Ascending aorta (tissue), 2 donors: ENCODE measurements around the gene NKD1. TPM values are rescaled to one million over a fixed set of nuclear protein-coding genes. Genes with fewer than 3 reads are reported as not detected.

Source experiments
- DNase-seq, 2 donors: peaks; one replicate each; pipeline ENCODE4 v3.0.0-alpha.2; 2019; ENCODE audit warnings: low spot score in 2 of 2
- H3K27ac ChIP-seq, 2 donors: fragments of 200-600 bp; sonication (generic); one replicate each; pipeline ENCODE4 v1.5.1; 2016 to 2017; ENCODE audit warnings: mild to moderate bottlenecking in 1 of 2
- H3K27me3 ChIP-seq: fragments of 200-600 bp; sonication (generic); one replicate; pipeline ENCODE4 v1.5.1; 2017
- H3K36me3 ChIP-seq, 2 donors: fragments of 200-600 bp; sonication (generic); one replicate each; pipeline ENCODE4 v1.5.1; 2016
- H3K4me1 ChIP-seq, 2 donors: fragments of 200-600 bp; sonication (generic); one replicate each; pipeline ENCODE4 v1.5.1; 2016 to 2017; ENCODE audit warnings: mild to moderate bottlenecking in 1 of 2
- H3K4me3 ChIP-seq, 2 donors: fragments of 200-600 bp; sonication (generic); one replicate each; pipeline ENCODE4 v1.5.1; 2016 to 2017; ENCODE audit warnings: mild to moderate bottlenecking in 1 of 2
- H3K9me3 ChIP-seq, 2 donors: fragments of 200-600 bp; sonication (generic); one replicate each; pipeline ENCODE4 v1.5.1; 2016
- CTCF ChIP-seq, 3 experiments: fragments of 200-600 bp in 2 of 3; fragments of 450-650 bp in 1 of 3; sonication (generic) in 2 of 3; IDR thresholded peaks; one replicate each; pipeline ENCODE4 v1.5.1; 2016 to 2019; ENCODE audit warnings: antibody characterized with exemption in 3 of 3, mild to moderate bottlenecking in 1 of 3, moderate library complexity in 1 of 3
- intact Hi-C: fragments of 100-400 bp; cut with DNase I; formaldehyde crosslinking; loops from one replicate; pipeline ENCODE4 v1.15.1; 2023
- total RNA-seq: library from RNA; depleted of rRNA; stranded (reverse); fragments of >200 nt; gene quantifications from one replicate; pipeline ENCODE4 v1.1.0, GENCODE V29; 2016

The NKD1 gene
- total RNA-seq, 1 donor from 2014 or later, result 33.2 TPM

GRCh38 chr16:50585331-50585776 is 37.2 kb downstream of the NKD1 start:
- H3K27me3 ChIP-seq, result no peaks in the 10 kb centered on the region
- no peaks in the 10 kb centered on the region for H3K36me3 ChIP-seq
- H3K27ac ChIP-seq, result peak overlapping the region; percentile 84 to 86
- H3K9me3 ChIP-seq, result no peaks in the 10 kb centered on the region
- peak overlapping the region; percentile 0 to 28 for H3K4me3 ChIP-seq
- intact Hi-C loops, result loop anchor here (2.0 kb wide), 1 partner anchor 37 kb away; the partner anchor contains the start of gene NKD1
- peaks cover 24 to 53% of the 10 kb centered on the region in 2 donors for H3K4me1 ChIP-seq
- no peak for TF ChIP-seq CTCF (IDR thresholded peaks at IDR 0.05)
- peak in 1 of 2 donors; percentile 93 for DNase-seq

GRCh38 chr16:50587543-50587942 is 39.3 kb downstream of the NKD1 start:
- peaks cover 13 to 40% of the 10 kb centered on the region in 2 donors for H3K4me1 ChIP-seq
- no peak overlapping the region for H3K27ac ChIP-seq
- no peaks in the 10 kb centered on the region for H3K27me3 ChIP-seq
- DNase-seq, result no peak
- intact Hi-C loops, result no loop called here
- no peak overlapping the region for H3K4me3 ChIP-seq
- H3K9me3 ChIP-seq, result no peaks in the 10 kb centered on the region
- no peaks in the 10 kb centered on the region for H3K36me3 ChIP-seq
- no peak for TF ChIP-seq CTCF (IDR thresholded peaks at IDR 0.05)

GRCh38 chr16:50588276-50588675 is 40.1 kb downstream of the NKD1 start:
- peaks cover 13 to 40% of the 10 kb centered on the region in 2 donors for H3K4me1 ChIP-seq
- TF ChIP-seq CTCF (IDR thresholded peaks at IDR 0.05), result no peak
- no peaks in the 10 kb centered on the region for H3K27me3 ChIP-seq
- no peaks in the 10 kb centered on the region for H3K36me3 ChIP-seq
- no peak for DNase-seq
- no peak overlapping the region for H3K27ac ChIP-seq
- no peaks in the 10 kb centered on the region for H3K9me3 ChIP-seq
- no peak overlapping the region for H3K4me3 ChIP-seq
- intact Hi-C loops, result no loop called here

- Histone ChIP-seq H3K27ac (peak overlapping the region; percentile 62 to 66), H3K4me3 (no peak overlapping the region), H3K4me1 (peaks cover 7 to 16% of the 10 kb centered on the region in 2 donors), H3K36me3 (no peaks in the 10 kb centered on the region), H3K27me3 (no peaks in the 10 kb centered on the region), H3K9me3 (no peaks in the 10 kb centered on the region)
- no peak for DNase-seq
- intact Hi-C loops, result no loop called here
- TF ChIP-seq CTCF (IDR thresholded peaks at IDR 0.05), result no peak
These were observed 43.0 kb downstream of the NKD1 start for GRCh38 chr16:50591209-50591608.

GRCh38 chr16:50591800-50592771 is 43.9 kb downstream of the NKD1 start:
- intact Hi-C loops, result no loop called here
- peak in 2 of 3 experiments; percentile 33 to 39 for TF ChIP-seq CTCF (IDR thresholded peaks at IDR 0.05)
- peak; percentile 59 to 94 for DNase-seq
- no peaks in the 10 kb centered on the region for H3K27me3 ChIP-seq
- H3K9me3 ChIP-seq, result no peaks in the 10 kb centered on the region
- peak overlapping the region in 1 of 2 donors; percentile 30 for H3K4me3 ChIP-seq
- no peaks in the 10 kb centered on the region for H3K36me3 ChIP-seq
- peak overlapping the region; percentile 62 to 66 for H3K27ac ChIP-seq
- H3K4me1 ChIP-seq, result peaks cover 7 to 16% of the 10 kb centered on the region in 2 donors
